IPS-18a (cell line): ENCODE measurements around the gene BCAS3.

Experiments
- H3K27ac ChIP-seq: one replicate; pipeline ENCODE4 v1.5.1; 2013; ENCODE audit warnings: low read length
- H3K27me3 ChIP-seq: one replicate; pipeline ENCODE4 v1.6.1; 2013; ENCODE audit warnings: mild to moderate bottlenecking, low read length; ENCODE audit not compliant: control insufficient read depth, insufficient read depth
- H3K36me3 ChIP-seq: one replicate; pipeline ENCODE4 v1.6.1; 2013; ENCODE audit warnings: low read depth, low read length; ENCODE audit not compliant: control insufficient read depth
- H3K4me1 ChIP-seq: one replicate; pipeline ENCODE4 v1.6.1; 2013; ENCODE audit warnings: low read depth, low read length; ENCODE audit not compliant: control insufficient read depth
- H3K4me3 ChIP-seq: one replicate; pipeline ENCODE4 v1.5.1; 2013; ENCODE audit warnings: low read length
- H3K9ac ChIP-seq: one replicate; pipeline ENCODE4 v1.6.1; 2013; ENCODE audit warnings: mild to moderate bottlenecking, low read length, moderate library complexity
- H3K9me3 ChIP-seq: one replicate; pipeline ENCODE4 v1.6.1; 2013; ENCODE audit warnings: low read depth, low read length; ENCODE audit not compliant: control insufficient read depth

Gene BCAS3

DNA sequence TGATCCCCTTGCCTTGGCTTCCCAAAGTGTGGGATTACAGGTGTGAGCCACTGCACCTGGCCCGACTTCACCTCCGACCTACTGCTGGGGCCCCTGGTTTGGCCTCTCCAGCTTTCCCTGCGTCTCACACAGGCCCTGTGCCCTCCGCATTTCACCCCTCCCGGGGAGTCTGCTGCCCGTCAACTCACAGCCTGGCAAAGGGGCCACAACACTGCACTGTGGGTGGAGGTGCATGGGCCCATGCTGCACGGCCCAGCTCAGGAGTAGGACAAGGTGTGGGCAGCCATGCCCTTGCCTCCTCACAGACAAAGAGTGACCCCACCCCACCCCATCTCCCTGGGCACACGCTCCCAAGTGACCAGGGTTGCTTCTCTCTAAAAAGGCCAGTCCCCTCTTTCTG lies 709.4 kb downstream of the BCAS3 start:
- no peaks in the 10 kb centered on the region for H3K36me3 ChIP-seq
- no peaks in the 10 kb centered on the region for H3K4me1 ChIP-seq
- no peak overlapping the region for H3K27ac ChIP-seq
- H3K27me3 ChIP-seq = peaks cover 4% of the 10 kb centered on the region
- no peak overlapping the region for H3K4me3 ChIP-seq
- H3K9me3 ChIP-seq = no peaks in the 10 kb centered on the region
- H3K9ac ChIP-seq = no peak overlapping the region

DNA sequence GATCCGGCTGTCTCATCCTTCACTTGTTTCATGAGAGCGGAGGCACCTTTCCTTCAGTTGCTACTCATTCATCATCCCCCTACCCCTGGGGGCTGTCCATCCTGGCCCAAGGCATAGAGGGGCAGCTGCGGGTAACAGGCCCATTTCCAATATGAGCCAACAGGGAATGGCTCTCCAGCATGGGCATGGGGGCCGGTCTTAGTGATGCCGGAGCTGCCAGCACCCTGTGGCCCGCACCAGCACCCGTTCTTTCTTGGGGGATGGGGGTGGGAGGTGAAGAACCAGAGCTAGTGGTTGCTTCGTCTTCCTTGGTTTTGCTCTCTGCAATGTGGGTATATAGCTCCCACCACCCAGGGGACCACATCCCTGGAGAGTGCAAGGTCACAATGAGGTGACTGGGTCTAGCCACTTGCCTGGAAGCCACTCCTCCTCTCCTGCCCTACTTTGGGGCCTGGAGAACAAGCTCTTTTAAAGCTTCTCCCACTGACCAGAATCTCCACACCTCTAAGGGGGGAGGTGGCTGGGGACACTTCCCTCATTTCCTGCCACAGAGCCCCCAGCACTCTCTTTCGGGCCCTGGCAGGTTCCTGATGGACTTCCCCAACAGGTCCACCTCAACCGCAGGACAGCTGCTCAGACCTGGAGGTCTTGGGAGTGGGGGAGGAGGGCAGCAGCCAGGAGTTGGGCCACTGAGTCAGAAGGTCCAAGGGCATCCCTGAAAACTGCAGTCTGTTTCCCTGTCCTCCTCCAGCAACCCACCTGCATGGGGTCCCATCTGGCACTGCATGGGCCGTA lies 710.1 kb downstream of the BCAS3 start:
- Histone ChIP-seq H3K4me3 (no peak overlapping the region), H3K36me3 (no peaks in the 10 kb centered on the region), H3K27me3 (peaks cover 7% of the 10 kb centered on the region), H3K9ac (no peak overlapping the region), H3K9me3 (no peaks in the 10 kb centered on the region), H3K27ac (no peak overlapping the region), H3K4me1 (no peaks in the 10 kb centered on the region)

DNA sequence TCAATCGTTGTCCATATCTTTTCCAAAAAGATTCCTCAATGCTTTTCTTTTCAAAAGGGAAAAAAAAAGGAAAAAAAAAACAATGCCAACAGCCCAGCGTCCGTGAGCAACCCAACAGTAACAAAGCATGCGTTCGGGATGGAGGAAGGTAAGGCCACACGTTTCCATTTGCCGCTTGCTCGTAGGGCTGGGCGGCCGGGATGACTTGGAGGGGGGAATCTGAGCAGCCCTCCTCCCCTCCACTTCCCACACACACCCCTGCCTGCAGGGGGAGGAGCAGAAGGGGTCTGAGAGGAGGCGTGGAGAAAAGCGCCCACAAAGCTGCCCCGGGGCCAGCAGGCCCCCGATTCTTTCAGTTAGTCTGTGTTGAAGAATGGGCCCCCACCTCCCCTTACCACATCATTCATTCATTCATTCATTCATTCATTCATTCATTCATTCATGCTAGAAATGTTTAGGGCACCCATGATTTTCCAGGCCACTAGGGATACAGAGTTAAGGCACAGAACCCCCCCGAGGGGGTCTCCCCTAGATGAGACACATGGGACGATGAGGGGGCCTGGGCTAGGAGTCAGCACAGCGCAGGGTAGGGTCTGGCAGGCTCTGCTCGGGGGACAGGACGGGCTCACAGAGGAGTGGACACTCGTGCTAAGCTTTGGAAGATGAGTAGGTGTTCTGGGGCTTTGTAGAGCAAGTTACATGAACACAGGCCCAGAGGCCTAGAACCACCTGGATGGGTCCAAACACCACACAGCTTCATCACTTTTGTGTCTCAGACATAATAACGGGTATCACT lies 711.1 kb downstream of the BCAS3 start:
- no peak overlapping the region for H3K9ac ChIP-seq
- no peak overlapping the region for H3K27ac ChIP-seq
- H3K4me1 ChIP-seq = no peaks in the 10 kb centered on the region
- H3K27me3 ChIP-seq = peaks cover 17% of the 10 kb centered on the region
- no peaks in the 10 kb centered on the region for H3K9me3 ChIP-seq
- H3K36me3 ChIP-seq = no peaks in the 10 kb centered on the region
- H3K4me3 ChIP-seq = no peak overlapping the region

DNA sequence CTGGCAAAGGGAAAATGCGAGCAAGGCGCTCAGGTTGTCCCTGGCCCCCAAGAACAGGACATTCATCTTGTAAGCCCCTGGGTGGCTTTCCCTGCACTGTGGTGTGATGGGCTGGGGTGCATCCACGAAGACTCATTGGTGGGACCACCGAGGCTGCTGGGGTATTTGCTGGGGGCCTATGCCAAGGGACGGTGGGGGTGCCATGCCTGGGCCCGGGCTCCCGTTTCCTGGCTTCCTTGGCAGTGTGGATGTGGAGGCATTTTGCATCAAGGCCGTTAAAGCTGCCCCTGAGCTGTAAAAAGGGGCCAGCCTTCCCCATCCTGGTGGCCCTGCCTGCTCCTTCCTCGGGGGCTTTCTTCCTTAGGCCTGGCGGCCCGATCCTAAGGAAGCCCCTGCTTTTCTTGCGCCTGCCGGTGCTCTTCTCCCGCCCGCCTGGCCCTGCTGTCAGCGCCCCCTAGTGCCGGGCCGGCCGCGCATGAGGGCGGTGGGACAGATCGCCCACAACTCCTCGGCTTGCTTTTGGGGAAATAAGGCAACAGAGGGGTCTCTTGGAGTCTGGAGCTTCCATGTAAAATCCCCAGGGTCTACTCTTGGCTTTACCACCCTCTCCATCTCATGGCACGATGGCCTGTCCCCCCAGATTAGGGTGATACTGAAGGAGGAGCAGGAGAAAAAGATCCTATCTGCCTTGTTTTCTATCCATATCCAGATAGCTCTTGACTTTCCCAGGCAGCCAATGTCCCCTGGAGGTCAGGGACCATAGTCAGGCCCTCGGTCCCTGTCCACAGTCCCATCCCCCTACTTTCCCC lies 712.2 kb downstream of the BCAS3 start:
- H3K4me1 ChIP-seq = no peaks in the 10 kb centered on the region

DNA sequence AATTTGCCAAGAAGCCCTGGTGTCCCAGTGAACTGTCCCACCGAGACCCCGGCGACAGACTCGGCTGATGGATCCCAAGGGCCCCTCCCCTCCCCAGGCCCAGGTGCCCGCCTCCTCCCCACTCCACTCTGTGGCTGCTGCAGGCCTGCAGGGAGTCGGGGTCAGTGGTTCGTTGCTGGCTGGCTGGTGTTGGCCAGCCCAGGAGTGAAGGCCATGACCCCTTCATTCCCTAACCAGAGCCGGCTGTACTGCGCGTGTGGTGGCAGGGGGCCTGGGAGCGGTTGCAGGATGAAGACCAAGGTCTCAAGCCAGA lies 712.8 kb downstream of the BCAS3 start:
- Histone ChIP-seq H3K36me3 (no peaks in the 10 kb centered on the region), H3K27me3 (peaks cover 34% of the 10 kb centered on the region), H3K4me1 (no peaks in the 10 kb centered on the region), H3K27ac (no peak overlapping the region), H3K9ac (no peak overlapping the region), H3K9me3 (no peaks in the 10 kb centered on the region), H3K4me3 (no peak overlapping the region)

More for the DNA sequence above, 712.2 kb downstream of the BCAS3 start:
- Histone ChIP-seq H3K9me3 (no peaks in the 10 kb centered on the region), H3K9ac (no peak overlapping the region), H3K27ac (no peak overlapping the region), H3K4me3 (no peak overlapping the region), H3K27me3 (peaks cover 28% of the 10 kb centered on the region), H3K36me3 (no peaks in the 10 kb centered on the region)

DNA sequence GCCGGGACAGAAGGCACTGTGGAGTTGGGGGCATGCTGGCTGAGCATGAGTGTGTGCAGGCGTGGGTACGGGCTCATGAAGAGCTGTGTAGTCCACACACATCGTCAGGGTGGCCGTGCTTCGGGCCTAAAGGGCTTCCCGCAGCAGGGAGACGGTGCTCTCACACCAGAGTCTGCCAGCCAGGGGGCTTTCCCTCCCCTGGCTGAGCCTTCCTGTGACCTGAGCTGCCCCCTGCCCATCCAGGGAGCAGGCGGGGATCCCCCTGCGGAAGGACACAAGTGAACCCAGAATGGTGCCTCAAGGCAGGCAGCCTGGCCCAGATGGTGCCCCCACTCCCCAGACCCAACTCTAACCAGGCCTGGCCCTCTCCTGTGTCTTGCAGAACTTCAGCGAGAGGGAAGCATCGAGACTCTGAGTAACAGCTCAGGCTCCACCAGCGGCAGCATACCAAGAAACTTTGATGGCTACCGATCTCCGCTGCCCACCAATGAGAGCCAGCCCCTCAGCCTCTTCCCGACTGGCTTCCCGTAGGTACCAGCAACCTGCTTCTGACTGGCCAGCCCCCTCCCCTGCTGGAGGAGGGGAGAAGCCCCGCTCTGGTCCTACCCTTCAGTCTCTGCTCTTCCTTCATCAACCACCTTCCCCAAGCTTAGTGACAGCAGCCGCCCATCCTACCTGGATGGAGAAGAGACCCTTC lies 714.1 kb downstream of the BCAS3 start:
- no peak overlapping the region for H3K4me3 ChIP-seq
- H3K27ac ChIP-seq = no peak overlapping the region
- no peaks in the 10 kb centered on the region for H3K4me1 ChIP-seq
- no peak overlapping the region for H3K9ac ChIP-seq
- peaks cover 47% of the 10 kb centered on the region for H3K27me3 ChIP-seq
- no peaks in the 10 kb centered on the region for H3K9me3 ChIP-seq
- H3K36me3 ChIP-seq = no peaks in the 10 kb centered on the region

DNA sequence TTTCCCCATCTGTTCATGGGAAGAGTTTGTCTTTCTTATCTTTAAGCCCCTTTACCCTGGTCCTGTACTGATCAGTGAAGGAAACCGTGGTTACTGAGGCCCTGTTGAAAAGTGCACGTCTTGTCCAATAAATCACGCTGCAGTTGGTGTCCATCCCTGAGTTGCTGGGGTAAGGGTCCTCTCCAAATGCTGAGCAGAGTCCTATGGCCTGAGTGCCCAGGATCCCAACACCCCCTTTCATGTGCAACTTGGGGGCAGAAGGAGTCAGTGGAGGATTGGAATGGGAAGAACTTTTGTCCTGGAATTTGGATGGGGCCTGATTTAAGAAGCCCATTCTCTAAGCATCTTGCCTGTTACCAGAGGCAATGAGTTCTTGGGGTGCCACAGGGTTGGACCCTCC lies 715.0 kb downstream of the BCAS3 start:
- Histone ChIP-seq H3K27ac (no peak overlapping the region), H3K9ac (no peak overlapping the region), H3K9me3 (no peaks in the 10 kb centered on the region), H3K27me3 (peaks cover 56% of the 10 kb centered on the region), H3K36me3 (no peaks in the 10 kb centered on the region), H3K4me1 (peaks cover 3% of the 10 kb centered on the region), H3K4me3 (no peak overlapping the region)

DNA sequence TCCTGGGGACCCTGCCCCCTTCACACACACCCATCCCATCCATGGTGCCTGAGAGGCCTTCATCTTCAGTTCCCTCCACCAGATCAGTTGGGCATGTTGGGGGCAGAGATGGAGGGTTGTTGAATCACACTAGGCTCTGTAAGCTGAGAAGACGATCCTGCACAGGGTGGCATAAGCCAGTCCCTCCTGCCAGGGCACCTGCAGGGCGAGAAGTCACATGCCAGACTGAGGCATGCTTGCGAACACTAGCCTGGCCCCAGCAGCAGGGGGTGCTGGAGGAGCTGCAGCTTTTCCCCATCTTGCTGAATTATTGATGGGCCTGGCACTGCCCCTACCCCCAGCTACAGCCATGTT lies 715.9 kb downstream of the BCAS3 start:
- no peak overlapping the region for H3K27ac ChIP-seq
- peaks cover 4% of the 10 kb centered on the region for H3K4me1 ChIP-seq
- H3K36me3 ChIP-seq = no peaks in the 10 kb centered on the region
- no peaks in the 10 kb centered on the region for H3K9me3 ChIP-seq
- peaks cover 65% of the 10 kb centered on the region for H3K27me3 ChIP-seq
- H3K4me3 ChIP-seq = no peak overlapping the region
- H3K9ac ChIP-seq = no peak overlapping the region

DNA sequence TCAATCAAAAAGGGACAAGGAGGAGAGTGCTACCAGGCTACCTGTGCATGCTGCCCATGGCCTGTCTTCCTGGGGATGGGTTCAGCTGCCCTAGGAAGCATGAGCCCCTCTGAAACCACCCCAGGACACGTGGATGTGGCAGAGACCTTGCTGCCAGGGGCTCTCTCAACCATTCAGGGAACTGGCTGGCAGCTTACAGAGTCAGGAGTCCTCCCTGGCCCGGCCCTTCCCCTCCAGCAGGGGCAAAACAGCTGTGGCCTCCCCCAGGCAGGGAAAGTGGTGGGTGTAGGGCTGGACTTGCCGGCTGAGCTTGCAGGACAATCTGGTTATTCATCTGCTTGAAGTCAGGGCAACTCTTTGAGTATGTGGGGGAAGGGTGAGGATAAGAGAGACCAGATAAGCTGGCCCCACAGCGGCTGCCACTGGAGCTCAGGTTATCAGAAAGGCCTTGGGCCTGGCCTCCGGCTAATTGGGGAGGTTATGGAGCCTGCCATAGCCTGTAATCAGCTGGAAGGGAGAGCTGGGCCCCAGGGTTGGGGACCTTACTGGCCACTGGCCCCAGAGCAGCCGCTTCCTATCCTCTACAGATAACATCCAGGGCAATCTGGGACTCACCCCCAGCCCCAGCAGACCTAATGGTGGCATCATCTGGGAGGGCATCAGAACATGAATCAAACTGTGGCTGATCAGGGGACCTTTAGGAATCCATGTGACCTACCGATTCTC lies 716.4 kb downstream of the BCAS3 start:
- peaks cover 70% of the 10 kb centered on the region for H3K27me3 ChIP-seq

DNA sequence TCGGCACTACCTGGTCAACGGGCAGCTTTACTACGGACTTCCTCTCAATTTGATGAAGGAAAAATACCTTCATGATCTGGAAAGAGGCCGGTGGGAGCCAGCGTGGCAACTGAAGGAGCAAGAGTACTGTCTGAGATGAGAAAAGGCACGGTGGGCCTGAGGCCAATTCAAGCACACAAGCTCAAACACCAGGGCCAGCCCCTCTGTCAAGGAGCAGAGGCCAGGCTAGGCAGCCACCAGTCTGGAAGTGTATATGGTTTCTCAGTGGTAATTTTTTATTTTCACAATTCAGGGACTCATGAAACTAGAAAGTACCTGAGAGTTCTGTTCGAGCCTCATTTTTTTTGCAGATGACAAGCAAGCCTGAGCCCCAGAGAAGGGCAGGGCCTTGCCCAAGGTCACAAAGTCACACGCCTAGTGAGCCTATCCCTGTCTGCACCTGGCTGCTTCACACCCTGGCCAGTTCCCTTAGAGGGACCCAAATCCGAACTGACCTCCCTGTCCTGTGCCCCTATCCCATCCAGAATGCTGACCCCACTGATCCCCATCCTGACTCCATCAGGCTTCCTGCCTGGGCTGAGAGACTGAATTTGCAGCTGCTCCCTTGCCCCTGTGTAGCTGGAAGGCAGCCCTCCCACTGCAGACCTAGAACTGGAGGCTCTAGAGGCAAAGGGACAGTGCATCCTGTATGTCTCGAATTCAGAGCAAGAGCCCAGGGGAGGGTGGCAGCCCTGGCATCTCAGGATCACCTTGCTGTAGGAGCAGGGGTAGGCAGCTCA lies 717.2 kb downstream of the BCAS3 start:
- Histone ChIP-seq H3K27me3 (peaks cover 78% of the 10 kb centered on the region), H3K9me3 (no peaks in the 10 kb centered on the region), H3K9ac (no peak overlapping the region), H3K4me1 (peaks cover 4% of the 10 kb centered on the region), H3K27ac (no peak overlapping the region), H3K36me3 (no peaks in the 10 kb centered on the region), H3K4me3 (no peak overlapping the region)

More for the DNA sequence above, 716.4 kb downstream of the BCAS3 start:
- Histone ChIP-seq H3K9ac (no peak overlapping the region), H3K36me3 (no peaks in the 10 kb centered on the region), H3K4me1 (peaks cover 4% of the 10 kb centered on the region), H3K27ac (no peak overlapping the region), H3K9me3 (no peaks in the 10 kb centered on the region), H3K4me3 (no peak overlapping the region)
